Measurements from ENCODE around the gene GPR150.

Gene GPR150

GRCh38 chr5:95667061-95667618 is 47.3 kb downstream of the GPR150 start (continued):
- TF ChIP-seq SP7 (tag by site-specific recombination; IDR thresholded peaks at IDR 0.05) (no peak), SETDB1 (IDR thresholded peaks at IDR 0.05; ENCODE audit: insufficient read length, low read length) (no peak), BCL11B (tag by site-specific recombination; IDR thresholded peaks at IDR 0.05; ENCODE audit: low read depth) (no peak)

- H3K9me3 ChIP-seq (ENCODE audit: control insufficient read depth, insufficient read depth, low read depth, low read length): no peaks in the 10 kb centered on the region
- H3K36me3 ChIP-seq (ENCODE audit: control insufficient read depth in 2 of 2, insufficient read depth in 1 of 2, low read length in 2 of 2): no peaks in the 10 kb centered on the region
- ChIA-PET CTCF (interaction anchor here (0.7 to 4.7 kb wide), 2 partner anchors 18 to 114 kb away, joined by 3 to 25 read pairs; no protein-coding TSS in a partner anchor), POLR2A (no interaction called here)
- H3K27ac ChIP-seq (ENCODE audit: extremely low read depth, low read depth, low read length): no peak overlapping the region
- TF ChIP-seq PRDM10 (tag by site-specific recombination; IDR thresholded peaks at IDR 0.05): peak; percentile 66
- no peak for TF ChIP-seq ZNF184 (tag by site-specific recombination; IDR thresholded peaks at IDR 0.05)
- H3K4me3 ChIP-seq (ENCODE audit: low read depth, low read length): no peak overlapping the region
- peaks cover 6% of the 10 kb centered on the region; the same call in 1 of the 2 replicates for H3K4me1 ChIP-seq (ENCODE audit: control insufficient read depth, insufficient read depth, low read length)
Measured at GRCh38 chr5:95667678-95668077, 47.8 kb downstream of the GPR150 start.

GRCh38 chr5:95668216-95668615 is 48.3 kb downstream of the GPR150 start:
- H3K4me3 ChIP-seq (ENCODE audit: low read depth, low read length): no peak overlapping the region
- H3K36me3 ChIP-seq (ENCODE audit: control insufficient read depth in 2 of 2, insufficient read depth in 1 of 2, low read length in 2 of 2): no peaks in the 10 kb centered on the region
- POLR2A ChIA-PET: interaction anchor here (1.3 kb wide), 1 partner anchor 63 kb away, joined by 3 read pairs; the partner anchor contains the start of gene RHOBTB3
- H3K9me3 ChIP-seq (ENCODE audit: control insufficient read depth, insufficient read depth, low read depth, low read length): no peaks in the 10 kb centered on the region
- TF ChIP-seq ZNF280D (tag by site-specific recombination; IDR thresholded peaks at IDR 0.05): no peak
- no peak for TF ChIP-seq REST (tag by site-specific recombination; IDR thresholded peaks at IDR 0.05)
- no peak for TF ChIP-seq ZNF221 (tag by site-specific recombination; IDR thresholded peaks at IDR 0.05; ENCODE audit: borderline replicate concordance)
- no peak for TF ChIP-seq ZNF501 (tag by site-specific recombination; IDR thresholded peaks at IDR 0.05)
- CTCF ChIA-PET: interaction anchor here (4.7 kb wide), 1 partner anchor 113 kb away, joined by 25 read pairs; no protein-coding TSS in a partner anchor
- peaks cover 7% of the 10 kb centered on the region; the same call in 1 of the 2 replicates for H3K4me1 ChIP-seq (ENCODE audit: control insufficient read depth, insufficient read depth, low read length)
- no peak overlapping the region for H3K27ac ChIP-seq (ENCODE audit: extremely low read depth, low read depth, low read length)

Measured in HEK293 (cell line).